Metanephros (tissue), 2 donors: ENCODE results near the gene ABCG1. TPM values are rescaled to one million over a fixed set of nuclear protein-coding genes. Genes with fewer than 3 reads are reported as not detected.

Source experiments
- small RNA-seq: library from RNA; depleted of rRNA; stranded (forward); fragments of <200 nt; gene quantifications from one replicate; pipeline ENCODE3, GENCODE V24; 2014; ENCODE audit warnings: low replicate concordance
- total RNA-seq: library from RNA; depleted of rRNA; stranded (reverse); fragments of >200 nt; gene quantifications from one replicate; pipeline ENCODE4 v1.2.3, GENCODE V29; 2014

ABCG1 gene
- 25.0 TPM for total RNA-seq

DNA sequence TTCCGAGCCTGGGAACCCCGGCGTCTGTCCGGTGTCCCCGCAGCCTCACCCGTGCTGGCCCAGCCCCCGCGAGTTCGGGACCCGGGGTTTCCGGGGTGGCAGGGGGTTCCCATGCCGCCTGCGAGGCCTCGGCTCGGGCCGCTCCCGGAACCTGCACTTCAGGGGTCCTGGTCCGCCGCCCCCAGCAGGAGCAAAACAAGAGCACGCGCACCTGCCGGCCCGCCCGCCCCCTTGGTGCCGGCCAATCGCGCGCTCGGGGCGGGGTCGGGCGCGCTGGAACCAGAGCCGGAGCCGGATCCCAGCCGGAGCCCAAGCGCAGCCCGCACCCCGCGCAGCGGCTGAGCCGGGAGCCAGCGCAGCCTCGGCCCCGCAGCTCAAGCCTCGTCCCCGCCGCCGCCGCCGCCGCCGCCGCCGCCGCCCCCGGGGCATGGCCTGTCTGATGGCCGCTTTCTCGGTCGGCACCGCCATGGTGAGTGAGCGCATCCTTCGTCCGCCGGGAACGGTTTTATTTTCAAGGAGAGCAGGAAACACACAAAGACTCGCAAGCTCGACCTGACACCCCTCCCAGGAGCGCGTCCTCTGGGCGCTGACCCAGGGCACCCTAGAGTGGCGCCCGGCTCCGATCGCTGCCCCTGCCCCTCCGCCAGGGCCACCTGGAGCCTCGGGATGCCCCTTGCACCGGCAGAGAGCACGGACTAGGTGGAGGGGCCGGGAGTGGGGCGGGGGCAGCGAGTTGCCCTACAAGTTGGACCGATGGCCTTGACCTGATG, at the start of gene ABCG1:
TSS of gene ABCG1 (plus strand) at position 305 of the 770 bp plus-strand sequence. CDS start at position 428, 123 bp downstream.

DNA sequence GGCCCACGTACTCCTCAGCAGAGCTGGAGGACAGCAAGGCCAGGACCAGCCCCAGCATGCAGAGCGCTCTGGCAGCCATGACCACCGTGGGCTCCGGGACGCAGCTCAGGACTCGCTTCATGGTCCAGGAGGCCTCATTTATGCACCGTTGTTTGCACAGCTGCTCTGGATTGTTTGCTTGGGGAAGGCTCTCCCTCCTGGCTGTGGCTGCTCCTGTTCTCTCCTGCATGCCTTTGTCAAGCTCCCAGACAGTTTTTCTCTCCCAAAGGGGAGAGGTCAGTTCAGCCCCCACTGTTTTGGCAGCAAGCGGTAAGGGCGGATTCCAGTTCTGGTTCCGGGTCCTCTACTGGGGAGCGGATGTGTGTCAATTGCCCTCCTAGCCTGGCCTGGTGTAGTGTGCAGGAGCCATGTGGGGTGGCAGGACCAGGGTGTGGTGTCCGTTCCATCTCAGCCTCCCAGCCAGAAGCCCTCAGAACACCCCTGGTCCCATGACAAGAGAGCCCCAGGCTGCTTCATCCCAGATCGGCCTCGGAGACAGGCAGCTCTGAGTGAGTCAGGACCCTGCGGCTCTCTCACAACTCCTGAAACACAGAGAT, 96.5 kb downstream of the ABCG1 start, which contains the start of gene TFF3:
TSS of gene TFF3 (minus strand) at position 114 of the 596 bp plus-strand sequence. CDS start at position 79, 35 bp downstream.

Small RNA genes lying within 50 kb of the gene (small RNA-seq; reads per million reads assigned to genes)
- not detected for gene RNA5SP492

Other genes starting within 250 kb of the ABCG1 start
- 11.9 TPM for gene ZBTB21, start 208.8 kb upstream of the ABCG1 start, total RNA-seq
- gene UMODL1, start 147.8 kb upstream of the ABCG1 start, total RNA-seq = not detected
- 4.0 TPM for gene TFF3, start 96.3 kb downstream of the ABCG1 start, total RNA-seq
- not detected for gene TFF2, start 131.9 kb downstream of the ABCG1 start, total RNA-seq
- 0.70 TPM for gene TFF1, start 147.4 kb downstream of the ABCG1 start, total RNA-seq
- 1.5 TPM for gene TMPRSS3, start 176.9 kb downstream of the ABCG1 start, total RNA-seq
- gene UBASH3A, start 184.8 kb downstream of the ABCG1 start, total RNA-seq = 0.23 TPM